ENCODE data around the gene DNASE2. TPM values are rescaled to one million over a fixed set of nuclear protein-coding genes. Genes with fewer than 3 reads are reported as not detected.

DNASE2 gene
- total RNA-seq, 1 donor from 2014 or later: 26.5 TPM

DNA sequence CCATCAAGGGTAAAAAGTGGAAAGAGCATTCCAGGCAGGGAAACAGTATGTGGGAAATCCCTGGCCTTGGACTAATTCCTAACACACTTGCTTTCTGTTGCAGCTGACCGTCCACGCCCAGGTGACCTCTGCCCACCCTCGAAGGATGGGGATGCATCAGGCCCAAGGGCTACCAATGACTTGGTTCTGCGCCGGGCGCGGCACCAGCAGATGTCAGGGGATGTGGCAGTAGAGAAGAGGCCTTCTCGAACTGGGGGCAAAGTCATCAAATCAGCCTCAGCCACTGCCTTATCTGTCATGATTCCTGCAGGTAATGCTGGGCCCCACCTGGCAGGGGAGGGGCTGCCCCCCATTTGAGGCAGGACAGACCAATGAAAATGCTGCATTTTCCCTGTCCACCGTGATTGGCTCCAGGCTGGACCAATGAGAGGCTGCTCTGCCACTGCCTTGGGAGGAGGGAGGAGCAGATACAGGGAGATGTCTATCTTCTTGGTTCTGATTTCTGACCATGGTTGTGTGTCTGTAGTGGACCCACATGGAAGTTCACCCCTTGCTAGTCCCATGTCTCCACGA, 12.6 kb downstream of the DNASE2 start:
- ChIA-PET CTCF (no interaction called here), POLR2A (interaction anchor here (0.7 kb wide), 1 partner anchor 135 kb away, joined by 10 read pairs; no protein-coding TSS in a partner anchor)
- Mint-ChIP-seq H3K27me3 (peaks cover 2% of the 10 kb centered on the region), H3K9me3 (no peaks in the 10 kb centered on the region), H3K36me3 (ENCODE audit: low read depth) (peaks cover 15% of the 10 kb centered on the region), H3K4me1 (peaks cover 13% of the 10 kb centered on the region), H3K4me3 (no peak overlapping the region), H3K27ac (no peak overlapping the region)
- TF ChIP-seq, protein P1, sequence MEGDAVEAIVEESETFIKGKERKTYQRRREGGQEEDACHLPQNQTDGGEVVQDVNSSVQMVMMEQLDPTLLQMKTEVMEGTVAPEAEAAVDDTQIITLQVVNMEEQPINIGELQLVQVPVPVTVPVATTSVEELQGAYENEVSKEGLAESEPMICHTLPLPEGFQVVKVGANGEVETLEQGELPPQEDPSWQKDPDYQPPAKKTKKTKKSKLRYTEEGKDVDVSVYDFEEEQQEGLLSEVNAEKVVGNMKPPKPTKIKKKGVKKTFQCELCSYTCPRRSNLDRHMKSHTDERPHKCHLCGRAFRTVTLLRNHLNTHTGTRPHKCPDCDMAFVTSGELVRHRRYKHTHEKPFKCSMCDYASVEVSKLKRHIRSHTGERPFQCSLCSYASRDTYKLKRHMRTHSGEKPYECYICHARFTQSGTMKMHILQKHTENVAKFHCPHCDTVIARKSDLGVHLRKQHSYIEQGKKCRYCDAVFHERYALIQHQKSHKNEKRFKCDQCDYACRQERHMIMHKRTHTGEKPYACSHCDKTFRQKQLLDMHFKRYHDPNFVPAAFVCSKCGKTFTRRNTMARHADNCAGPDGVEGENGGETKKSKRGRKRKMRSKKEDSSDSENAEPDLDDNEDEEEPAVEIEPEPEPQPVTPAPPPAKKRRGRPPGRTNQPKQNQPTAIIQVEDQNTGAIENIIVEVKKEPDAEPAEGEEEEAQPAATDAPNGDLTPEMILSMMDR (IDR thresholded peaks at IDR 0.05): no peak
- ATAC-seq (ENCODE audit: low read depth) (no peak), DNase-seq (no peak)
- intact Hi-C loops (cut with micrococcal nuclease): no loop called here

GRCh38 chr19:12867120-12868099, 13.8 kb downstream of the DNASE2 start:
- DNase-seq (peak; percentile 74), ATAC-seq (ENCODE audit: low read depth) (peak; percentile 89)
- CTCF ChIA-PET: no interaction called here
- Mint-ChIP-seq H3K27me3 (peaks cover 2% of the 10 kb centered on the region), H3K4me1 (peaks cover 13% of the 10 kb centered on the region), H3K9me3 (no peaks in the 10 kb centered on the region), H3K36me3 (ENCODE audit: low read depth) (peaks cover 7% of the 10 kb centered on the region), H3K27ac (peak overlapping the region; percentile 14), H3K4me3 (peak overlapping the region; percentile 85)
- POLR2A ChIA-PET: interaction anchor here (0.6 to 1.2 kb wide), 5 partner anchors 12 to 133 kb away, joined by 5 to 10 read pairs (median 8); no protein-coding TSS in a partner anchor
- TF ChIP-seq, protein P1 (IDR thresholded peaks at IDR 0.05): no peak
- intact Hi-C loops (cut with micrococcal nuclease): loop anchor here (1.0 to 2.0 kb wide), 2 partner anchors 14 to 23 kb away; partner anchors contain the start of genes DNASE2 and GCDH

- no peaks in the 10 kb centered on the region for H3K9me3 Mint-ChIP-seq
- H3K4me3 Mint-ChIP-seq: no peak overlapping the region
- TF ChIP-seq, protein P1 (IDR thresholded peaks at IDR 0.05): no peak
- H3K27ac Mint-ChIP-seq: no peak overlapping the region
- H3K36me3 Mint-ChIP-seq (ENCODE audit: low read depth): no peaks in the 10 kb centered on the region
- DNase-seq (no peak), ATAC-seq (ENCODE audit: low read depth) (no peak)
- intact Hi-C loops (cut with micrococcal nuclease): loop anchor here (1.0 to 2.0 kb wide), 2 partner anchors 15 to 24 kb away; partner anchors contain the start of genes DNASE2 and GCDH
- H3K4me1 Mint-ChIP-seq: peaks cover 13% of the 10 kb centered on the region
- H3K27me3 Mint-ChIP-seq: peaks cover 2% of the 10 kb centered on the region
- ChIA-PET POLR2A (interaction anchor here (0.6 kb wide), 1 partner anchor 74 kb away, joined by 8 read pairs; no protein-coding TSS in a partner anchor), CTCF (no interaction called here)
These were observed 14.7 kb downstream of the DNASE2 start for GRCh38 chr19:12866416-12867119.

DNA sequence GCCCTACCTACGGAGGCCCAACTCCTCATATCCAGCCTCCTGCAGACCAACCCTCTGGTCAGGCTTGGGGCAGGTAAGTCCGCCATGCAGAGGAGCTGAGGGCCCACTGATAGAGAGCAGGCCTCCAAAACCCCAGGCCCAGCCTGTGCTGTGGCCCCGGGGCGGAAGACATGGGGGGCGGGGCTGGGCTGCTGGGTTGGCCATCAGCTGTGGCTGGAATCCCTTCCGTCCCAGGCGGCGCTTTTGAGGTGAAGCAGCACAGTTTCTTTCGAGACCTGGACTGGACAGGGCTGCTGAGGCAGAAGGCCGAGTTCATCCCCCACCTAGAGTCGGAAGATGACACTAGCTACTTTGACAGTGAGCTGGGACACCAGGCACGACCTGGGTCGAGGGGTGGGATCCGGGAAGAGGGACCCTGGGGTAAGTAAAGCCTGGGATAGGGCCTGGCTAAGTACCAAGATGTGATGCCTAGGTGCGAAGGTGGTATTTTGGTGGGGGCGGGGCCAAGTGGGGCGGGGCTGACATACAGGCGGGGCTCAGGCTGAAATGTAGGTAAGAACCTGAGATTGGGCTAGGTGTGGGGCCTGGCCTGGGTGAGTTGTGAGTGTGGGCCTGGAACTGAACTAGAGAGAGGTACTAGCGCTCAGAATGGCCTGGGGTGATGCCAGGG, 15.4 kb downstream of the DNASE2 start:
- ChIA-PET POLR2A (no interaction called here), CTCF (no interaction called here)
- TF ChIP-seq, protein P1 (IDR thresholded peaks at IDR 0.05): no peak
- no peaks in the 10 kb centered on the region for H3K9me3 Mint-ChIP-seq
- no peak for ATAC-seq (ENCODE audit: low read depth)
- no peaks in the 10 kb centered on the region for H3K36me3 Mint-ChIP-seq (ENCODE audit: low read depth)
- no peak for DNase-seq
- H3K27me3 Mint-ChIP-seq: peaks cover 4% of the 10 kb centered on the region
- intact Hi-C loops (cut with micrococcal nuclease): loop anchor here (2.0 kb wide), 1 partner anchor 25 kb away; the partner anchor contains the start of gene GCDH
- no peak overlapping the region for H3K27ac Mint-ChIP-seq
- peaks cover 13% of the 10 kb centered on the region for H3K4me1 Mint-ChIP-seq
- H3K4me3 Mint-ChIP-seq: no peak overlapping the region
